Activated naive CD8-positive, alpha-beta T cell treated with anti-CD3 and anti-CD28 coated beads, Interleukin-2, amount 50 U/mL, for 16 hours (primary cell): ENCODE results near the gene CACNA2D4.

Experiments
- DNase-seq: peaks from one replicate; pipeline ENCODE4 v3.0.0-alpha.2; 2020; ENCODE audit warnings: low read depth, low spot score

Gene CACNA2D4

GRCh38 chr12:1844661-1845409 is 73.6 kb downstream of the CACNA2D4 start:
- no peak for DNase-seq

- no peak for DNase-seq
Observed at GRCh38 chr12:1844223-1844622, 74.2 kb downstream of the CACNA2D4 start.

GRCh38 chr12:1843641-1844005 is 74.8 kb downstream of the CACNA2D4 start:
- DNase-seq: no peak

GRCh38 chr12:1842905-1843640 is 75.4 kb downstream of the CACNA2D4 start:
- DNase-seq: no peak

- no peak for DNase-seq
Observed at GRCh38 chr12:1842183-1842904, 76.1 kb downstream of the CACNA2D4 start.

- no peak for DNase-seq
Observed at GRCh38 chr12:1841586-1842182, 76.8 kb downstream of the CACNA2D4 start.

- DNase-seq: no peak
Observed at GRCh38 chr12:1840981-1841425, 77.4 kb downstream of the CACNA2D4 start.

- no peak for DNase-seq
Observed at GRCh38 chr12:1839956-1840951, 78.2 kb downstream of the CACNA2D4 start.

GRCh38 chr12:1839464-1839863 is 79.0 kb downstream of the CACNA2D4 start:
- DNase-seq: no peak

GRCh38 chr12:1838994-1839365 is 79.5 kb downstream of the CACNA2D4 start:
- no peak for DNase-seq

GRCh38 chr12:1838205-1838993 is 80.1 kb downstream of the CACNA2D4 start:
- no peak for DNase-seq

- no peak for DNase-seq
Observed at GRCh38 chr12:1837541-1838204, 80.8 kb downstream of the CACNA2D4 start.

- no peak for DNase-seq
Observed at GRCh38 chr12:1836854-1837421, 81.5 kb downstream of the CACNA2D4 start.

- no peak for DNase-seq
Observed at GRCh38 chr12:1836241-1836803, 82.1 kb downstream of the CACNA2D4 start.

- DNase-seq: no peak
Observed at GRCh38 chr12:1835211-1836131, 83.0 kb downstream of the CACNA2D4 start.

GRCh38 chr12:1834186-1834925 is 84.1 kb downstream of the CACNA2D4 start:
- no peak for DNase-seq

- DNase-seq: no peak
Observed at GRCh38 chr12:1833596-1834028, 84.8 kb downstream of the CACNA2D4 start.
